ENCODE measurements around the gene FCER1G.

DNA sequence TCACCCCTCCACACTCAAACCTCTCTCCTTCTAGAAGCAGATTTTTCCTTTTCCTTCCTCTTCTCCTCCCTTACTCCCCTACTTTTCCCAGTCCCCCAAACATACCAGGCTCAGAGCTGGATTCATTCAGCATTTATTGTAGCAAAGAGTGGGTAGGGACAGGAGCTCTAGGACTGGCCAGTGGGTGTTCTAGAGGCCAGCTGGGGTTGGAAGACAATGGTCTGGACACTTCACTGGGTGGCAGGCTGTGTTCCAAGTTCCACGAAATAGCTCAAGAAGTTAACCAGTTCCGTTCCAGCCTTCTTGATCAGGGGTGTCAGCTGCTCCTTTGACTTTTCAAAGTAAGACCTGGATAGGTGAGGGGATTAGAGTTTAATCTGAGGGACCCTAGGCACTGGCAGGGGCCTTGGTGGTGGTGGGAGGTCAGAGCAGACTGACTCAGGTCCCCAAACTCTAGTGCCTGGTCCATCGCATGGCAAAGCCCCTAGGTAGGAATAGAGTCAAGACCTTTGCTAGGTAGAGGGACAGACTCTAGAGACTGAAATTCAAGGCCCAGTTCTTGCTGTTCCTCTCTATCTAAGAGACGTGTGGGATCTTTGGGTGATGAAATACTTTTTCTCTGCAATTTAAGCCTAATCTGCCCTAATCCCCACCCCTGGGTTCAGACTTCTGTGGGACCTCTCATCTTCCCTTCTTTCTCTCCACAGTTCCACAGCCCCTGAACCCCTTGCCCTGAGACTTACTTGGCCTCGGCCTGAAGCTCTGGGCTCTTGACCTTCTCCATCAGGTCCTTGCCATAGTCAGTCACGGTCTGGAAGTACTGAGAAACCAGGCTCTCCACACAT lies 7.3 kb downstream of the FCER1G start:
- TF ChIP-seq CTCF (IDR thresholded peaks at IDR 0.05; ENCODE audit: extremely low read depth in 1 of 2, insufficient read depth in 1 of 2, low read depth in 1 of 2, low read length in 2 of 2), result no peak
- no peak for TF ChIP-seq POLR2A (IDR thresholded peaks at IDR 0.05; ENCODE audit: low read depth, low read length)
- TF ChIP-seq EZH2 (IDR thresholded peaks at IDR 0.05; ENCODE audit: borderline replicate concordance, low read depth, low read length, severe bottlenecking), result no peak
- no peak for TF ChIP-seq MYC (IDR thresholded peaks at IDR 0.05; ENCODE audit: low read depth, low read length)
- TF ChIP-seq, protein P1, sequence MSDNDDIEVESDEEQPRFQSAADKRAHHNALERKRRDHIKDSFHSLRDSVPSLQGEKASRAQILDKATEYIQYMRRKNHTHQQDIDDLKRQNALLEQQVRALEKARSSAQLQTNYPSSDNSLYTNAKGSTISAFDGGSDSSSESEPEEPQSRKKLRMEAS (IDR thresholded peaks at IDR 0.05; ENCODE audit: insufficient read depth, insufficient read length), result no peak
- TF ChIP-seq POLR2AphosphoS5 (IDR thresholded peaks at IDR 0.05; ENCODE audit: insufficient read depth, low read depth, low read length), result no peak
- no peak for TF ChIP-seq FOS (IDR thresholded peaks at IDR 0.05; ENCODE audit: borderline replicate concordance, insufficient read depth, low read length)
- TF ChIP-seq GATA2 (IDR thresholded peaks at IDR 0.05; ENCODE audit: insufficient read depth, insufficient read length, low read depth, low read length), result no peak

Data from endothelial cell of umbilical vein (primary cell).